ENCODE results near the gene DAGLA. TPM values are rescaled to one million over a fixed set of nuclear protein-coding genes. Genes with fewer than 3 reads are reported as not detected.

Gene DAGLA
- total and polyA plus RNA-seq, 2 experiments from 2014 or later = 7.4 to 8.9 TPM

DNA sequence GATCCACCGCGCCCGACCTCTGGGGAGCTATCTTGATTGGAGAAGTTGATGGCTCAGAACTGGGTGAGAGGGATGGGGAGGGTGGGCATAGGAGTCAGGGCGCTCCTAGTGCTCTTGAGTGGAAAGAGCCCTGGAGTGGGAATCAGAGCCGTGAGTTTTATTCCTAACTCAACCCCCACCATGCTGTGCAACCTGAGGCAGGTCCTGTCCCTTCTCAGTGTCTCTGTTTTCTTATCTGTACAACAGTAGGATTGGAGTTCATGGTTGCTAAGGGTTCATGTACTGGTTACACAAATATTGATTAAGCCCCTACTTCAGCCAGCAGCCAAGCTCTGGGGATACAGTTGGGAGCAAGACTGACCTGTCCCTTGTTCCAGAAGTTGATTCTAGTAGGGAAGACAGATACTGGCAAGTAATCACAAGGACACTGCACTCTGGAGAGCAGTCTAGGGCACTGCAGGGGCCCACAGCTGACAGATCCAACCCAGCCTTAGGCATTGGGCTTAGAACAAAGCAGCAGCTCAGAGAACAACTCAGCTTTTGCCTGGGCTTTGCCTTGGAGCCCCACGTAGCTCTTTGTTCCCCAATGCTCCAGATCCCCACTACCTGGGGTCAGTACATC, 12.4 kb upstream of the DAGLA start:
- H3K36me3 ChIP-seq (replicated peaks; ENCODE audit: insufficient read depth, low read depth) = no peaks in the 10 kb centered on the region
- H3K4me1 ChIP-seq (ENCODE audit: insufficient read depth) = peaks cover 7% of the 10 kb centered on the region
- H3K4me2 ChIP-seq = peak overlapping the region; percentile 63
- no peaks in the 10 kb centered on the region for H3K9me2 ChIP-seq (replicated peaks; ENCODE audit: insufficient read depth)
- H3K27ac ChIP-seq = peak overlapping the region; percentile 98
- H3K4me3 ChIP-seq = peak overlapping the region; percentile 19
- H3K79me2 ChIP-seq = peaks cover 44% of the 10 kb centered on the region
- H4K20me1 ChIP-seq (ENCODE audit: insufficient read depth, poor library complexity, severe bottlenecking) = no peaks in the 10 kb centered on the region
- TF ChIP-seq EZH2phosphoT487 (IDR thresholded peaks at IDR 0.05; ENCODE audit: low read depth, severe bottlenecking, unreplicated experiment) = no peak
- no peak for TF ChIP-seq EZH2 (IDR thresholded peaks at IDR 0.05; ENCODE audit: borderline replicate concordance)
- no peak for TF ChIP-seq CTCF (IDR thresholded peaks at IDR 0.05; ENCODE audit: poor library complexity)
- H3K27me3 ChIP-seq = no peaks in the 10 kb centered on the region
- no peak overlapping the region for H2AFZ ChIP-seq
- DNase-seq (ENCODE audit: low spot score) = no peak
- no peaks in the 10 kb centered on the region for H3K9me3 ChIP-seq (ENCODE audit: low read depth)
- 63% methylated on average over 6 of the region's 6 CpGs for WGBS (ENCODE audit: low lambda C conversion rate, missing lambda C conversion rate)

DNA sequence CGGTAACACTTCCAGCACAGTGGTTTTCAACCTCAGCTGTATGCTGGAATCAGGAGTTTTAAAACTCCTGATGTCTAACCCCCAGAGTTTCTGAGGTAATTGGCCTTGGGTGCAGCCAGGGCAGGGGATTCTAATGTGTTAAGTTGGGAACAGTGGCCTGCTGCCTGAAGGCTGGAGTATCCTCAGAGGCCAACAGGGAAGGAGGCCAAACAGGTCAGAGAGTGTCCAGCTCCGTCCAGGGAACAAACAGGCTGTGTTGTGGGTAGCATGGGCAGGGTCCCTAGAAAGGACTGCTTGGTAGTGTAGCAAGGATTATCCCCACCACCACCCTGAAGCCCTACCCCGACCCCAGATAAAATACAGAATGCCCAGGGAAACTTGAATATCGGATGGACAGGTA, 10.8 kb upstream of the DAGLA start:
- no peaks in the 10 kb centered on the region for H3K36me3 ChIP-seq (replicated peaks; ENCODE audit: insufficient read depth, low read depth)
- no peak overlapping the region for H2AFZ ChIP-seq
- WGBS (ENCODE audit: low lambda C conversion rate, missing lambda C conversion rate) = 93% methylated on average over 4 of the region's 4 CpGs
- H3K27me3 ChIP-seq = no peaks in the 10 kb centered on the region
- peaks cover 7% of the 10 kb centered on the region for H3K4me1 ChIP-seq (ENCODE audit: insufficient read depth)
- H3K27ac ChIP-seq = no peak overlapping the region
- DNase-seq (ENCODE audit: low spot score) = no peak
- H4K20me1 ChIP-seq (ENCODE audit: insufficient read depth, poor library complexity, severe bottlenecking) = no peaks in the 10 kb centered on the region
- no peak overlapping the region for H3K4me3 ChIP-seq
- H3K79me2 ChIP-seq = peaks cover 48% of the 10 kb centered on the region
- H3K9me2 ChIP-seq (replicated peaks; ENCODE audit: insufficient read depth) = no peaks in the 10 kb centered on the region
- TF ChIP-seq CTCF (IDR thresholded peaks at IDR 0.05; ENCODE audit: poor library complexity) = no peak
- no peak for TF ChIP-seq EZH2 (IDR thresholded peaks at IDR 0.05; ENCODE audit: borderline replicate concordance)
- TF ChIP-seq EZH2phosphoT487 (IDR thresholded peaks at IDR 0.05; ENCODE audit: low read depth, severe bottlenecking, unreplicated experiment) = no peak
- H3K9me3 ChIP-seq (ENCODE audit: low read depth) = no peaks in the 10 kb centered on the region
- H3K4me2 ChIP-seq = peak overlapping the region; percentile 63

DNA sequence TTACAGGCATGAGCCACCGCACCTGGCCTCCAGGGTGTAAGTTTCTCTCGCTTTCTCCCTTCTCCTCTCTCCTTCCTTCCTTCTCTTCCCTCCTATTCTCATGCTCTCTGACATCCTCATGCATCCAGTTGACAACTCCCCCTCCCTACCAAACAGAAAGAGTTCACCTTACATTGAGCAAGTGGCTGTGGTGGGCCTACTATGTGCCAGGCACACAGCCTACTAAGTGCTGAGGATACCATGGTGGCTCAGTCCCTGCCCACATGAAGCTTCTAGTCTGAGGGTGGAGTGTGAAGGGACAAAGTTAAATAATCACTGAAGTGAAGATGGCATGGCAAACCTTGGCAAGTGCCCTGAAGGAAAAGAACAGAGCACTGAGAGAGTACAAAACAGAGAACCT, 9.6 kb upstream of the DAGLA start:
- H3K9me3 ChIP-seq (ENCODE audit: low read depth) = no peaks in the 10 kb centered on the region
- H3K36me3 ChIP-seq (replicated peaks; ENCODE audit: insufficient read depth, low read depth) = no peaks in the 10 kb centered on the region
- no peak for DNase-seq (ENCODE audit: low spot score)
- WGBS (ENCODE audit: low lambda C conversion rate, missing lambda C conversion rate) = 100% methylated on average over 1 of the region's 2 CpGs
- no peaks in the 10 kb centered on the region for H3K9me2 ChIP-seq (replicated peaks; ENCODE audit: insufficient read depth)
- no peaks in the 10 kb centered on the region for H4K20me1 ChIP-seq (ENCODE audit: insufficient read depth, poor library complexity, severe bottlenecking)
- TF ChIP-seq EZH2phosphoT487 (IDR thresholded peaks at IDR 0.05; ENCODE audit: low read depth, severe bottlenecking, unreplicated experiment) (no peak), EZH2 (IDR thresholded peaks at IDR 0.05; ENCODE audit: borderline replicate concordance) (no peak), CTCF (IDR thresholded peaks at IDR 0.05; ENCODE audit: poor library complexity) (no peak)
- no peak overlapping the region for H2AFZ ChIP-seq
- peak overlapping the region; percentile 56 for H3K4me2 ChIP-seq
- peaks cover 12% of the 10 kb centered on the region for H3K4me1 ChIP-seq (ENCODE audit: insufficient read depth)
- H3K4me3 ChIP-seq = no peak overlapping the region
- no peak overlapping the region for H3K27ac ChIP-seq
- peaks cover 51% of the 10 kb centered on the region for H3K79me2 ChIP-seq
- no peaks in the 10 kb centered on the region for H3K27me3 ChIP-seq

Measured in hepatocyte (in vitro differentiated cells).